B cell (primary cell): Measurements from ENCODE around the gene GNL3. TPM values are rescaled to one million over a fixed set of nuclear protein-coding genes. Genes with fewer than 3 reads are reported as not detected.
A peak's percentile ranks its signal among the peaks of the same experiment; 100 is the strongest.

Source experiments
- ATAC-seq: fragments of 200-7000 bp; cut with Tn5 transposase; one replicate; pipeline ENCODE4 v1.10.0; 2021; ENCODE audit warnings: low read depth, mild to moderate bottlenecking, moderate number of reproducible peaks, moderate library complexity
- CTCF ChIA-PET: fragments of 350-600 bp; sonication (Branson Sonifier 250); formaldehyde crosslinking; loops from one replicate; lab custom pipeline; 2021; ENCODE audit warnings: antibody characterized with exemption, inconsistent platforms; lab: Charles Lee
- POLR2A ChIA-PET: fragments of 350-600 bp; sonication (Branson Sonifier 250); formaldehyde crosslinking; loops from one replicate; lab custom pipeline; 2021; ENCODE audit warnings: antibody characterized with exemption; lab: Charles Lee
- DNase-seq: peaks from one replicate; pipeline ENCODE4 v3.0.0; 2013
- H2AFZ ChIP-seq: 2 replicates; pipeline ENCODE4 v1.6.1; 2012; ENCODE audit warnings: mild to moderate bottlenecking, low read depth, low read length; ENCODE audit not compliant: insufficient read depth, poor library complexity, severe bottlenecking
- H3K27ac ChIP-seq, 2 donors: 1 replicate in 1 of 2; 2 replicates in 1 of 2; pipeline ENCODE4 v1.5.1; 2012 to 2013; ENCODE audit warnings: low read length in 2 of 2, mild to moderate bottlenecking in 2 of 2, moderate library complexity in 1 of 2
- H3K27me3 ChIP-seq, 4 experiments: fragments of 200-600 bp in 1 of 4; sonication (generic) in 1 of 4; replicated peaks in 1 of 4; 1 replicate in 2 of 4; 2 replicates in 2 of 4; pipeline versions ENCODE4 v1.6.1 to v1.7.0; 2013 to 2016; ENCODE audit warnings: low read length in 3 of 4, mild to moderate bottlenecking in 2 of 4, mixed read lengths in 1 of 4, moderate library complexity in 1 of 4; ENCODE audit not compliant: insufficient read depth in 4 of 4, control insufficient read depth in 3 of 4; ENCODE audit errors: control extremely low read depth in 1 of 4
- H3K36me3 ChIP-seq, 2 experiments: replicated peaks in 1 of 2; 1 replicate in 1 of 2; 2 replicates in 1 of 2; pipeline versions ENCODE4 v1.6.1 to v1.7.1; 2013; ENCODE audit warnings: low read length in 1 of 2; ENCODE audit not compliant: insufficient read depth in 2 of 2, control insufficient read depth in 1 of 2; ENCODE audit errors: control extremely low read depth in 1 of 2, extremely low read depth in 1 of 2
- H3K4me1 ChIP-seq, 2 donors: fragments of 200-600 bp in 1 of 2; sonication (generic) in 1 of 2; 1 replicate in 1 of 2; 2 replicates in 1 of 2; pipeline versions ENCODE4 v1.5.1 to v1.6.1; 2013 to 2017; ENCODE audit warnings: low read length in 2 of 2; ENCODE audit not compliant: control insufficient read depth in 2 of 2, insufficient read depth in 2 of 2
- H3K4me2 ChIP-seq: replicated peaks from 2 replicates; pipeline ENCODE3; 2012; ENCODE audit warnings: mild to moderate bottlenecking, low read depth, low read length; ENCODE audit not compliant: poor library complexity, severe bottlenecking
- H3K4me3 ChIP-seq, 5 experiments: fragments of 200-600 bp in 1 of 5; sonication (generic) in 1 of 5; 1 replicate in 3 of 5; 2 replicates in 2 of 5; pipeline versions ENCODE4 v1.5.1 to v1.7.0; 2011 to 2016; ENCODE audit warnings: low read length in 4 of 5, mild to moderate bottlenecking in 4 of 5, low read depth in 2 of 5, control low read depth in 1 of 5, moderate library complexity in 1 of 5; ENCODE audit not compliant: insufficient read depth in 1 of 5; ENCODE audit errors: control extremely low read depth in 1 of 5, extremely low read depth in 1 of 5
- H3K79me2 ChIP-seq: fragments of 200-600 bp; sonication (generic); one replicate; pipeline ENCODE4 v1.6.0; 2016; ENCODE audit warnings: low read length; ENCODE audit not compliant: control insufficient read depth, insufficient read depth
- H3K9ac ChIP-seq: fragments of 200-600 bp; sonication (generic); 2 replicates; pipeline ENCODE4 v1.6.1; 2017; ENCODE audit warnings: mild to moderate bottlenecking, low read length, moderate library complexity
- H3K9me3 ChIP-seq, 3 donors: one replicate each; pipeline versions ENCODE4 v1.6.1 to v1.7.1; 2013; ENCODE audit warnings: low read length in 2 of 3; ENCODE audit not compliant: control insufficient read depth in 2 of 3, insufficient read depth in 1 of 3; ENCODE audit errors: control extremely low read depth in 1 of 3
- H4K20me1 ChIP-seq: 2 replicates; pipeline ENCODE4 v1.6.0; 2012; ENCODE audit warnings: mild to moderate bottlenecking, low read length; ENCODE audit not compliant: insufficient read depth, control insufficient read depth, poor library complexity, severe bottlenecking
- H3K27ac Mint-ChIP-seq: one replicate; pipeline ENCODE4 v1.8.0; 2021; ENCODE audit warnings: mixed read lengths
- H3K27me3 Mint-ChIP-seq: one replicate; pipeline ENCODE4 v1.8.0; 2021; ENCODE audit warnings: mixed read lengths
- H3K4me1 Mint-ChIP-seq: one replicate; pipeline ENCODE4 v1.8.0; 2021; ENCODE audit warnings: mixed read lengths
- H3K4me3 Mint-ChIP-seq: one replicate; pipeline ENCODE4 v1.8.0; 2021; ENCODE audit warnings: mixed read lengths
- H3K9me3 Mint-ChIP-seq: one replicate; pipeline ENCODE4 v1.8.0; 2022; ENCODE audit warnings: mixed read lengths; ENCODE audit not compliant: insufficient read depth
- EZH2 ChIP-seq: IDR thresholded peaks from 2 replicates; pipeline ENCODE4 v1.6.1; 2012; ENCODE audit warnings: borderline replicate concordance, low read depth, mild to moderate bottlenecking, moderate library complexity, low read length; ENCODE audit not compliant: insufficient read depth, poor library complexity, severe bottlenecking
- WGBS: methylation state at CpG from one replicate; pipeline ENCODE4 v1.1.5; 2013; ENCODE audit warnings: missing lambda C conversion rate; ENCODE audit not compliant: insufficient coverage; 5-methylcytosine and 5-hydroxymethylcytosine counted together
- intact Hi-C: fragments of 100-400 bp; cut with micrococcal nuclease; formaldehyde crosslinking; loops from one replicate; pipeline ENCODE4 v1.10.0; 2022
- polyA plus RNA-seq: library from polyadenylated mRNA; depleted of rRNA; stranded (reverse); fragments of >200 nt; gene quantifications from 2 replicates; pipeline ENCODE4 v1.2.3, GENCODE V29; 2012
- total RNA-seq, 2 donors: library from RNA; stranded (reverse); fragments of 120-200 nt in 1 of 2; gene quantifications; 1 replicate in 1 of 2; 2 replicates in 1 of 2; pipeline versions ENCODE4 v1.2.3 to v1.2.4, GENCODE V29; 2013 to 2022
- TF ChIP-seq, protein P1 (sequence below): fragments of 200-600 bp; IDR thresholded peaks from one replicate; pipeline ENCODE4 v1.8.0; 2022; ENCODE audit warnings: antibody characterized with exemption, mild to moderate bottlenecking

The GNL3 gene
- total and polyA plus RNA-seq, 2 donors (not counting 1 experiment from before 2014, with no cell fraction given) = 32.6 to 68.5 TPM

DNA sequence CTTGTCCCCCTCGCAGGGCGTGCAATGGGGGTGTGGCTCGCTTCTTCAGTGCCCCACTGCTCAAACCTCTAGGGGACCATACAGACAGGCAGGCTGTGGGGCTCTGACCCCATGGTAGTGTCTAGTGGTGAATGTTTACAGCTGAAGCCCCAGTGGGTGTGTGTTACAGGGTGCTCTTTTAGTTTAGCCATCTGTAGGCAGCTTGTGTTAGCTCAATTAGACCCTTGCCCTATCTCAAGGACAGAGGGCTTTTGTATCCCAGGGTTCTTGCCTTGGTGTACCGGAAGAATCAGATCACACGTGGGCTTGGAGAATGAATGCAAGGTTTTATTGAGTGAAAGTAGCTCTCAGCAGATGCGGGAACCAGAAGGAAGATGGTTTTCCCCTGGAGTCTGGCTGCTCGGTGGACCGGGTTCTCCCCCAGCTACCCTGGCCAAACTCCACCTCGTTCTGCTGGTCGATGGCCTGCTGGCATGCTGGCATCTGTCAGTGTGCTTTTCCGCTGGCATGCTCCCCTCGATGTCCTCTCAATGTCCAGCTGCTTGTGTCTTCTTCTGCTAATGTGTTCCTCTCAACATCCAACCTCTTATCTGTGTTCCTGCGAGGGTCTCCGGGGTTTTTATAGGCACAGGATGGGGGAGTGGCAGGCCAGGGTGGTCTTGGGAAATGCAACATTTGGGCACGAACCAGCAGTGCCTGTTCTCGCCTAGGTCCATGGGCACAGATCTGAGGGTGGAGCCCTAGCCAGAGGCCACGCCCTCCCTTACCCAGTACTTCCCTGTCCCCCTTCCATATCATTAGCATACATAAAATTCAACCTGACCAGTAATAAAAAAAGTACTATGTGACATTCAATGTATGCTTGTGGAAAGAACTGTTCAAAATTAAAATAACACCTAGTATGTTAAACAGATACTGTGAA is 26.7 kb downstream of the GNL3 start:
- H3K4me3 ChIP-seq = no peak overlapping the region
- H4K20me1 ChIP-seq = no peaks in the 10 kb centered on the region
- WGBS = 91% methylated on average over 14 of the region's 17 CpGs
- no peak overlapping the region for H3K4me2 ChIP-seq
- Mint-ChIP-seq H3K4me1 (peaks cover 20% of the 10 kb centered on the region), H3K4me3 (no peak overlapping the region), H3K27ac (peak overlapping the region; percentile 50), H3K27me3 (no peaks in the 10 kb centered on the region), H3K9me3 (no peaks in the 10 kb centered on the region)
- H3K9me3 ChIP-seq = no peaks in the 10 kb centered on the region
- no peak overlapping the region for H3K27ac ChIP-seq
- intact Hi-C loops = no loop called here
- peaks cover 5 to 20% of the 10 kb centered on the region in 2 experiments for H3K36me3 ChIP-seq
- no peaks in the 10 kb centered on the region for H3K27me3 ChIP-seq
- ChIA-PET POLR2A (no interaction called here), CTCF (no interaction called here)
- no peak for ATAC-seq
- no peak overlapping the region for H2AFZ ChIP-seq
- TF ChIP-seq, protein P1, sequence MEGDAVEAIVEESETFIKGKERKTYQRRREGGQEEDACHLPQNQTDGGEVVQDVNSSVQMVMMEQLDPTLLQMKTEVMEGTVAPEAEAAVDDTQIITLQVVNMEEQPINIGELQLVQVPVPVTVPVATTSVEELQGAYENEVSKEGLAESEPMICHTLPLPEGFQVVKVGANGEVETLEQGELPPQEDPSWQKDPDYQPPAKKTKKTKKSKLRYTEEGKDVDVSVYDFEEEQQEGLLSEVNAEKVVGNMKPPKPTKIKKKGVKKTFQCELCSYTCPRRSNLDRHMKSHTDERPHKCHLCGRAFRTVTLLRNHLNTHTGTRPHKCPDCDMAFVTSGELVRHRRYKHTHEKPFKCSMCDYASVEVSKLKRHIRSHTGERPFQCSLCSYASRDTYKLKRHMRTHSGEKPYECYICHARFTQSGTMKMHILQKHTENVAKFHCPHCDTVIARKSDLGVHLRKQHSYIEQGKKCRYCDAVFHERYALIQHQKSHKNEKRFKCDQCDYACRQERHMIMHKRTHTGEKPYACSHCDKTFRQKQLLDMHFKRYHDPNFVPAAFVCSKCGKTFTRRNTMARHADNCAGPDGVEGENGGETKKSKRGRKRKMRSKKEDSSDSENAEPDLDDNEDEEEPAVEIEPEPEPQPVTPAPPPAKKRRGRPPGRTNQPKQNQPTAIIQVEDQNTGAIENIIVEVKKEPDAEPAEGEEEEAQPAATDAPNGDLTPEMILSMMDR = no peak
- no peak for TF ChIP-seq EZH2
- H3K9ac ChIP-seq = no peak overlapping the region
- peaks cover 18% of the 10 kb centered on the region in 2 donors for H3K4me1 ChIP-seq
- peaks cover 9% of the 10 kb centered on the region for H3K79me2 ChIP-seq
- no peak for DNase-seq
